HEK293T (cell line): Measurements from ENCODE around the gene KIRREL3.

Experiments
- BHLHE40 ChIP-seq: fragments of 450-650 bp; IDR thresholded peaks from 2 replicates; pipeline ENCODE4 v1.6.1; 2016; ENCODE audit warnings: mild to moderate bottlenecking, moderate library complexity, borderline replicate concordance
- CTBP1 ChIP-seq: fragments of 450-650 bp; IDR thresholded peaks from 2 replicates; pipeline ENCODE4 v1.6.1; 2016; ENCODE audit warnings: borderline replicate concordance
- ELF4 ChIP-seq: fragments of 450-650 bp; IDR thresholded peaks from 2 replicates; pipeline ENCODE4 v1.6.1; 2017; ENCODE audit warnings: antibody characterized with exemption
- FOXA1 ChIP-seq: fragments of 450-650 bp; IDR thresholded peaks from 2 replicates; pipeline ENCODE4 v1.6.1; 2016; ENCODE audit warnings: mild to moderate bottlenecking
- FOXK2 ChIP-seq: fragments of 450-650 bp; IDR thresholded peaks from 2 replicates; pipeline ENCODE4 v1.6.1; 2016; ENCODE audit warnings: mild to moderate bottlenecking
- FOXM1 ChIP-seq: fragments of 450-650 bp; IDR thresholded peaks from 2 replicates; pipeline ENCODE4 v1.6.1; 2017; ENCODE audit warnings: mild to moderate bottlenecking, borderline replicate concordance
- HDGF ChIP-seq: fragments of 450-650 bp; IDR thresholded peaks from 2 replicates; pipeline ENCODE4 v1.6.1; 2017; ENCODE audit warnings: antibody characterized with exemption, borderline replicate concordance
- L3MBTL2 ChIP-seq: fragments of 450-650 bp; conservative IDR thresholded peaks from 2 replicates; pipeline ENCODE4 v1.6.1; 2016; ENCODE audit warnings: mild to moderate bottlenecking
- NFRKB ChIP-seq: fragments of 450-650 bp; IDR thresholded peaks from 2 replicates; pipeline ENCODE4 v1.6.1; 2016; ENCODE audit warnings: mild to moderate bottlenecking, moderate library complexity
- SP1 ChIP-seq: fragments of 450-650 bp; IDR thresholded peaks from 2 replicates; pipeline ENCODE4 v1.6.1; 2017
- SUZ12 ChIP-seq: fragments of 450-650 bp; IDR thresholded peaks from 2 replicates; pipeline ENCODE4 v1.6.1; 2016; ENCODE audit warnings: mild to moderate bottlenecking
- TARDBP ChIP-seq: fragments of 450-650 bp; IDR thresholded peaks from 2 replicates; pipeline ENCODE4 v1.6.1; 2016
- TF ChIP-seq, protein P1 (sequence below): fragments of 450-650 bp; IDR thresholded peaks from 2 replicates; pipeline ENCODE4 v1.6.1; 2016

DNA sequence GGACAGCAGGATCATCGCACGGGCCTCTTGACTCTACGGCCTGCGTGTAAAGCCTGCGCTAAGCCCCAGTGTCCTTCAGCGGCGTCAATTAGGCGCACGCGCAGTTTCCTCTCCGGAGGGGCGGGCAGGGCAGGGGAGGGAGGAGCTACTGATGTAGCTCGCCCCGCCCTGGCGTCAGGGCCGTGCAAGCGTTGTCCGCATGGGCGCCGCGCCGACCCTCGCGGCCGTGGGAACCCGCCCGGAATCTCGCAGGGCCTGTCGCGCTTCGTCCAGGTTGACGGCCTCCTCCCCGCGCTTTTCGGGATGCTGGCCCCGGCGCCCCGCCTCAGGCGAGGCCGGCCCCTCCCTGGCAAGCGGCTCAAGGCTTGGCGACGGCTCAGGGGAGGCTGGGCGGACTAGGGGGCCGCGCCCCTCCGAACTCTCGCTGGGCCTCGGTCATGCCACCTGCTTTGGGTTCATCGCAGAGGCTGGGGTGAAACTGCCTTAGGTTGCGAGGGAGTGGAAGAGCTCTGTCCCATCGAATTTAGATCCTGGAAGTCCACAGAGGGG is 584.0 kb downstream of the KIRREL3 start:
- TF ChIP-seq TARDBP (no peak), L3MBTL2 (peak; percentile 79), NFRKB (no peak), FOXA1 (no peak), SP1 (no peak), FOXM1 (no peak), HDGF (no peak), FOXK2 (no peak), BHLHE40 (no peak), ELF4 (no peak), SUZ12 (no peak), CTBP1 (no peak)
- TF ChIP-seq, protein P1, sequence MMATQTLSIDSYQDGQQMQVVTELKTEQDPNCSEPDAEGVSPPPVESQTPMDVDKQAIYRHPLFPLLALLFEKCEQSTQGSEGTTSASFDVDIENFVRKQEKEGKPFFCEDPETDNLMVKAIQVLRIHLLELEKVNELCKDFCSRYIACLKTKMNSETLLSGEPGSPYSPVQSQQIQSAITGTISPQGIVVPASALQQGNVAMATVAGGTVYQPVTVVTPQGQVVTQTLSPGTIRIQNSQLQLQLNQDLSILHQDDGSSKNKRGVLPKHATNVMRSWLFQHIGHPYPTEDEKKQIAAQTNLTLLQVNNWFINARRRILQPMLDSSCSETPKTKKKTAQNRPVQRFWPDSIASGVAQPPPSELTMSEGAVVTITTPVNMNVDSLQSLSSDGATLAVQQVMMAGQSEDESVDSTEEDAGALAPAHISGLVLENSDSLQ, result no peak
